Colonic mucosa (tissue), 4 donors: ENCODE measurements around the gene DNM2. TPM values are rescaled to one million over a fixed set of nuclear protein-coding genes. Genes with fewer than 3 reads are reported as not detected.
"Not testable (repeated sequence)": the region's sequence is repeated elsewhere in the genome, so short reads cannot be mapped to it uniquely, and the experiment has no call there.

Experiments
- DNase-seq: peaks from one replicate; pipeline ENCODE4 v3.0.0-alpha.2; 2020
- H3K27ac ChIP-seq: fragments of 200-600 bp; one replicate; pipeline ENCODE4 v1.8.0; 2021
- H3K27me3 ChIP-seq: fragments of 200-600 bp; one replicate; pipeline ENCODE4 v1.8.0; 2021
- H3K36me3 ChIP-seq: fragments of 200-600 bp; one replicate; pipeline ENCODE4 v1.8.0; 2021
- H3K4me1 ChIP-seq: fragments of 200-600 bp; one replicate; pipeline ENCODE4 v1.8.0; 2021; ENCODE audit warnings: mild to moderate bottlenecking
- H3K4me3 ChIP-seq: fragments of 200-600 bp; one replicate; pipeline ENCODE4 v1.8.0; 2021
- H3K9ac ChIP-seq, 2 donors: one replicate each; pipeline ENCODE4 v1.7.0; 2013; ENCODE audit warnings: control low read depth in 2 of 2, low read depth in 2 of 2, low read length in 2 of 2
- H3K9me3 ChIP-seq: fragments of 200-600 bp; one replicate; pipeline ENCODE4 v1.8.0; 2021
- CTCF ChIP-seq: fragments of 200-600 bp; IDR thresholded peaks from one replicate; pipeline ENCODE4 v1.8.0; 2022; ENCODE audit warnings: antibody characterized with exemption, mild to moderate bottlenecking
- intact Hi-C: fragments of 100-400 bp; cut with DNase I; formaldehyde crosslinking; loops from one replicate; pipeline ENCODE4 v1.14.1; 2022
- total RNA-seq, 2 donors: library from RNA; stranded (reverse); fragmentation: NEBNext Ultra II Directional in 1 of 2; extraction: Animal tissue kit (Norgen Biotek cat#: 25700) in 1 of 2; gene quantifications; one replicate each; pipeline ENCODE4 v1.2.1, GENCODE V29; 2021
- donor health status: healthy.
- donor health status: DM: no; HTN: no; CAD: no.
- donor health status: DM: no; HTN: no; CAD: no.

DNM2 gene
- total RNA-seq, 2 donors from 2014 or later, result 450 to 461 TPM

GRCh38 chr19:10756371-10756770 is 38.5 kb downstream of the DNM2 start:
- intact Hi-C loops, result no loop called here
- Histone ChIP-seq H3K27me3 (no peaks in the 10 kb centered on the region), H3K9ac (no peak overlapping the region), H3K4me3 (no peak overlapping the region), H3K27ac (no peak overlapping the region), H3K9me3 (no peaks in the 10 kb centered on the region), H3K4me1 (peaks cover 23% of the 10 kb centered on the region), H3K36me3 (no peaks in the 10 kb centered on the region)
- DNase-seq, result no peak
- TF ChIP-seq CTCF, result no peak

GRCh38 chr19:10756791-10757190 is 38.9 kb downstream of the DNM2 start:
- TF ChIP-seq CTCF, result no peak
- Histone ChIP-seq H3K27me3 (no peaks in the 10 kb centered on the region), H3K27ac (no peak overlapping the region), H3K4me3 (no peak overlapping the region), H3K36me3 (no peaks in the 10 kb centered on the region), H3K9me3 (no peaks in the 10 kb centered on the region), H3K9ac (no peak overlapping the region), H3K4me1 (peaks cover 23% of the 10 kb centered on the region)
- DNase-seq, result no peak
- intact Hi-C loops, result no loop called here

DNA sequence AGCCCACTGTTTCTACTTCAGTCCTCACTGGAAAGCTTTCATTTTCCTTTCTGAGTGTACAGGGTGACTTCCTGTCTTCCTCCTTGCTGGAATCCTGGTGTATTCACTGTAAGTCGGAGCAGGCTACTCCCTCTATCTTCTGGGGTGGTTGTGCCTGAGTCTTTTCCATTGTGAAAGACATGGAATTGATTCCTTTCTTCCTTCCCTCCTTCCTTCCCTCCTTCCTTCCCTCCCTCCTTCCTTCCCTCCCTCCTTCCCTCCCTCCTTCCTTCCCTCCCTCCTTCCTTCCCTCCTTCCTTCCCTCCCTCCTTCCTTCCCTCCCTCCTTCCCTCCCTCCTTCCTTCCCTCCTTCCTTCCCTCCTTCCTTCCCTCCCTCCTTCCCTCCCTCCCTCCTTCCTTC is 40.2 kb downstream of the DNM2 start:
- H3K4me1 ChIP-seq, result peaks cover 31% of the 10 kb centered on the region
- not testable (repeated sequence) for H3K36me3 ChIP-seq

DNA sequence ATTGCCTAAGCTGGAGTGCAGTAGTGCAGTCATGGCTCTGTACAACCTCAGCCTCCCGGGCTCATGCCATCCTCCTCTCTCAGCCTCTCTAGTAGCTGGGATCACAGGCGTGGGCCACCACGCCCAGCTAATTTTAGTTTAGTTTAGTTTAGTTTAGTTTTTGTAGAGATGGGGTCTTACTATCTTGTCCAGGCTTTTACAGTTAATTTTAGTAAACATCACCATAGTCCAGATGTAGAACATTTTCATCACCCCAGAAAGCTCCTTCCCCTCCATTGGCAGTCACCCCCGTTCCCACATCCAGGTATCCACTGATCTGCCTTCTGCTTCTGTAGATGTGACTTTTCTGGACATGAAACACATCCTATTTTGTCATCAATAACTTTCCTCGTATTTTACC is 41.1 kb downstream of the DNM2 start:
- Histone ChIP-seq H3K4me1 (peaks cover 40% of the 10 kb centered on the region), H3K4me3 (no peak overlapping the region), H3K9ac (peak overlapping the region in 1 of 2 donors; percentile 89), H3K27ac (peak overlapping the region; percentile 95), H3K27me3 (no peaks in the 10 kb centered on the region), H3K36me3 (no peaks in the 10 kb centered on the region), H3K9me3 (no peaks in the 10 kb centered on the region)
- DNase-seq, result no peak
- intact Hi-C loops, result no loop called here
- no peak for TF ChIP-seq CTCF

More for the DNA sequence above, 40.2 kb downstream of the DNM2 start:
- intact Hi-C loops, H3K9me3 ChIP-seq, H3K9ac ChIP-seq, DNase-seq, H3K27ac ChIP-seq, H3K27me3 ChIP-seq, H3K4me3 ChIP-seq: not testable (repeated sequence)

- H3K9ac ChIP-seq, result peak overlapping the region in 1 of 2 donors; percentile 77
- H3K36me3 ChIP-seq, result no peaks in the 10 kb centered on the region
- H3K9me3 ChIP-seq, result no peaks in the 10 kb centered on the region
- peak overlapping the region; percentile 95 for H3K27ac ChIP-seq
- no peak for DNase-seq
- no peak for TF ChIP-seq CTCF
- H3K27me3 ChIP-seq, result no peaks in the 10 kb centered on the region
- peaks cover 51% of the 10 kb centered on the region for H3K4me1 ChIP-seq
- intact Hi-C loops, result no loop called here
- no peak overlapping the region for H3K4me3 ChIP-seq
Observed at GRCh38 chr19:10760273-10760944, 42.5 kb downstream of the DNM2 start.

DNA sequence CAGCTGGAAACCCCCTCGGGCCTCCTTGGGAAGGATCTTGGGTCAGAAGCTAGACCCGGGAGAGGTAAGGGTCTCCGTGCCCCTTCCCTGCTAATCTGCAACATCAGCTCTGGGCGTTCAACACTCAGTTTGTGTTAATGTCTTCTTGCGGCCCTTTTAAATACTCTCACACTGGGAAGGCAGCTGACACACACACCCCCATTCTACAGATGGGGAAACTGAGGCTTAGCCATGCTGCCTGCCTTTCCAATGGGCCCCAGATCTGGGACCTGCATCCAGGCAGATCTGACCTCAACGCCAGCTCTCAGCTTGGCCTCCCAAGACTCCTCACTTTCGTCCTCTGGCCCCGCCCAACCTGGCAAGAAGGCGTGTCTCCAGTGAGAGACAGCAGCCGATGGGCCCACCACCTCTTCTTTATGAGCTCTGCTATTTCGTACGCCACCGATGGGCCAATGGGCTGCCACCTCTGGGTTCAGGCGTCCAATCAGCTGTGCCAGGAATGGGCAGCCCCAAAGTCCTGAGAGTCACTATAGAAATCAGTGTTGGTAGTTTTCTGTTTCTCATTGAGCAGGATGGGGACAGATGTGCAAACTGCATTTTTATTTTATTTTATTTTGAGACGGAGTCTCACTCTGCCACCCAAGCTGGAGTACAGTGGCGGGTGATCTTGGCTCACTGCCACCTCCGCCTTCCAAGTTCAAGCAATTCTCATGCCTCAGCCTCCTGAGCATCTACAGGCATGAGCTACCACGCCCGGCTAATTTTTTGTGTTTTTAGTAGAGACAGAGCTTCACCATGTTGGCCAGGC is 43.8 kb downstream of the DNM2 start:
- H3K9me3 ChIP-seq, result no peaks in the 10 kb centered on the region
- peaks cover 62% of the 10 kb centered on the region for H3K4me1 ChIP-seq
- no peaks in the 10 kb centered on the region for H3K27me3 ChIP-seq
- no peak overlapping the region for H3K4me3 ChIP-seq
- no peak for TF ChIP-seq CTCF
- peak overlapping the region in 1 of 2 donors; percentile 79 for H3K9ac ChIP-seq
- DNase-seq, result peak; percentile 81
- intact Hi-C loops, result no loop called here
- H3K36me3 ChIP-seq, result no peaks in the 10 kb centered on the region
- H3K27ac ChIP-seq, result peak overlapping the region; percentile 95
